Transverse colon (tissue), 4 donors: ENCODE data around the gene DOCK2.

Source experiments
- CTCF ChIP-seq, 5 experiments: fragments of 200-600 bp in 3 of 5; fragments of 450-650 bp in 2 of 5; sonication (generic) in 3 of 5; IDR thresholded peaks; 1 replicate in 2 of 5; 2 replicates in 3 of 5; pipeline ENCODE4 v1.5.1; 2016 to 2017; ENCODE audit warnings: antibody characterized with exemption in 5 of 5, inconsistent platforms in 3 of 5, mild to moderate bottlenecking in 2 of 5, moderate library complexity in 1 of 5
- EP300 ChIP-seq: sonication (generic); formaldehyde crosslinking; IDR thresholded peaks from one replicate; pipeline ENCODE4 v1.6.1; 2017; ENCODE audit warnings: antibody characterized with exemption, low read depth
- POLR2A ChIP-seq: fragments of 450-650 bp; IDR thresholded peaks from one replicate; pipeline ENCODE4 v1.6.1; 2016; ENCODE audit warnings: antibody characterized with exemption, mild to moderate bottlenecking, moderate library complexity
- POLR2AphosphoS5 ChIP-seq, 3 donors: sonication (generic); formaldehyde crosslinking; IDR thresholded peaks; one replicate each; pipeline ENCODE4 v1.6.1; 2016; ENCODE audit warnings: antibody characterized with exemption in 3 of 3

GRCh38 chr5:169670769-169671525 lies 33.9 kb downstream of the DOCK2 start:
- no peak for TF ChIP-seq POLR2AphosphoS5 (IDR thresholded peaks at IDR 0.05)
- TF ChIP-seq CTCF (IDR thresholded peaks at IDR 0.05): no peak
- no peak for TF ChIP-seq POLR2A
- no peak for TF ChIP-seq EP300
